Endometrium (tissue), 2 donors: ENCODE results near the gene POLR2J.

Source experiments
- FAIRE-seq: peaks from 2 replicates; lab custom pipeline; 2012; peaks lifted over from hg19 to GRCh38; lab: Jason Lieb, UNC
- donor health status: control.
- donor health status: control.

The POLR2J gene

GRCh38 chr7:102436118-102436517 lies 42.6 kb downstream of the POLR2J start:
- no peak for FAIRE-seq

DNA sequence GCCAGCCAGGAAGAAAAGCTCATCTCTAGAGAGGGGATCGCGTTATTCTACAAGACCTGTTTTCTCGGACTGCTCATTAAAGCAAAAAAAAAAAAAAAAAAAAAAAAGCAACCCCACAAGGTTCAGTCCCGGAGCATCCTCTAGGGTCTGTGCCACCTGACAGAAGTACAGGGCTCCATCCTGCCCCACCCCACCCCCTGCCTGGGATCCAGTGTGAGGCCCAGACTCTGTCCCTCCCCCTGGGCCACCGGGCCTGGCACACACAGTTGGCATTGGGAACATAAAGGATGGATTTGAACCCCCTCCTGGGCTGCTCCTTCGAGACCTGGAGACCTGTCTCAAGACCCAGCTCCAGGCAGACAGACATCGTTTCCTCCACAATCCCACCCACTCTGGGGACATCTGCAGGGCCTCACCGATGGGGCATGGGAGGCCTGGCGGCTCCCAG lies 44.7 kb downstream of the POLR2J start:
- no peak for FAIRE-seq

GRCh38 chr7:102433219-102434038 lies 45.3 kb downstream of the POLR2J start, which contains the start of gene ORAI2:
Gene ORAI2, plus strand, starts transcription at chr7:102433575. Its CDS starts 5,382 bp downstream, at chr7:102438957.
- no peak for FAIRE-seq

DNA sequence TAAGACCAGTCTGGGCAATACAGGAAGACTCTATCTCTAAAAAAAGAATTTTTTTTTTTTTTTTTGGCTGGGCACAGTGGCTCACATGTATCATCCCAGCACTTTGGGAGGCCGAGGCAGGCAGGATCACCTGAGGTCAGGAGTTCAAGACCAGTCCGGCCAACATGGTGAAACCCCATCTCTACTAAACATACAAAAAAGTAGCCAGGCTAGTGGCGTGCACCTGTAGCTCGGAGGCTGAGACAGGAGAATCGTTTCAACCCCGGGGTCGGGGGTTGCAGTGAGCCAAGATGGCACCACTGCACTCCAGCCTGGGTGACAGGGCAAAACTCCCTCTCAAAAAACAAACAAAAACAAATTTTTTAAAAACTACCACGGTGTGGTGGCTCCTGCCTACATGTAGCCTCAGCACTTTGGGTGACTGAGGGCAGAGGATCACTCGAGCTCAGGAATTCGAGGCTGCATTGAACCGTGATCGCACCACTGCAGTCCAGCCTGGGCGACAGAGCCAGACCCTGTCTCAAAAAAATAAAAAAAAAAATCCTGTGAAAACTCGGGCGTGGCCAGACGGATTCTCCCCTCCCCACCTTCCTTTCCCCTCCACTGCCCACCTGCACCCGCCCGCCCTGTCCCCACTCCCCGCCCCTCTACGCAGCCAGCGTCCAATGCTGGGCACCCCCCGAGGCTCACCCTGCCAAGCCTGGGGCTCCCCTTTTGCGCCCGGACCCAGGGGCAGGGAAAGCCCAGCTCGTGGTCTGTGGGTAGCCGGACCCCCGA lies 46.1 kb downstream of the POLR2J start:
- no peak for FAIRE-seq

- FAIRE-seq: no peak
These were observed 47.0 kb downstream of the POLR2J start for GRCh38 chr7:102431617-102432298.

GRCh38 chr7:102429141-102429899 lies 49.4 kb downstream of the POLR2J start:
- FAIRE-seq: no peak

- FAIRE-seq: no peak
These were observed 51.7 kb downstream of the POLR2J start for GRCh38 chr7:102427019-102427405.

- FAIRE-seq: no peak
These were observed 52.3 kb downstream of the POLR2J start for GRCh38 chr7:102426268-102427018.

DNA sequence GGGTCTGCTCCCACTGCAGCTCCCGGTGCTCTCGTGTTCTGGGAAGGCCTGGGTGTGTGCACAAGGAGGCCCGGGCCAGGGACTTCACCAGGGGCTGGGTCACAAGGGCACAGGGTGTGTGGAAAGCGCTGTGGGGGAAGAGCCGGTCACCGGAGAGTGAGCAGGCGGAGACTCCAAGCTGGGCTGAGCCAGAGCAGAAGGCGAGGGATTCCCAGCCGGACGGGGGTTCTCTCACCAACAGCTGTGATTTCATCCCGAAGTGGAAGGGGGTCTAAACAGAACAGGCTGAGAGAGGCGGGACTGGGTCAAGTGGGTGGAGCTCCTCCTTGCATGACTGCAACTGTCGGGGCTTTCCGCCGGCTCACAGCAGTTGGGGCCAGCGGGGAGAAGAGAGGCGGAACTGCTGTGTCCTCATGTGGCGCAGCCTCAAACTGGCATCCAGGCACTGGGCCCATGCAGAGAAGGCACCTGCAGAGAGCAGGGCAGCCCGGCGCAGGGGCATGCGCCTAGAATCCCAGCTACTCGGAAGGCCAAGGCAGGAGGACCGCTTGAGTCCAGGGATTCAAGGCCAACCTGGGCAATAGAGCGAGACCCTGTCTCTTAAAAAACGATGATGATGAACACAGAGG lies 53.0 kb downstream of the POLR2J start:
- no peak for FAIRE-seq

- no peak for FAIRE-seq
These were observed 53.9 kb downstream of the POLR2J start for GRCh38 chr7:102424787-102425218.

GRCh38 chr7:102424129-102424551 lies 54.6 kb downstream of the POLR2J start:
- no peak for FAIRE-seq
